Endodermal cell (in vitro differentiated cells): ENCODE measurements around the gene APMAP. TPM values are rescaled to one million over a fixed set of nuclear protein-coding genes. Genes with fewer than 3 reads are reported as not detected.

Experiments
- DNase-seq: peaks from one replicate; pipeline ENCODE4 v3.0.0-alpha.2; 2017
- H3K27ac ChIP-seq: 2 replicates; pipeline ENCODE4 v1.5.1; 2013; ENCODE audit warnings: mild to moderate bottlenecking, low read depth, low read length, moderate library complexity
- H3K27me3 ChIP-seq: 2 replicates; pipeline ENCODE4 v1.6.1; 2013; ENCODE audit warnings: mild to moderate bottlenecking, low read length, moderate library complexity; ENCODE audit not compliant: insufficient read depth, control insufficient read depth, poor library complexity, severe bottlenecking
- H3K36me3 ChIP-seq: 2 replicates; pipeline ENCODE4 v1.7.0; 2013; ENCODE audit warnings: mild to moderate bottlenecking, low read length, moderate library complexity; ENCODE audit not compliant: control insufficient read depth, insufficient read depth
- H3K4me1 ChIP-seq: one replicate; pipeline ENCODE4 v1.7.0; 2013; ENCODE audit warnings: low read length; ENCODE audit not compliant: control insufficient read depth, insufficient read depth
- H3K4me3 ChIP-seq: 2 replicates; pipeline ENCODE4 v1.5.1; 2013; ENCODE audit warnings: mild to moderate bottlenecking, low read length, moderate library complexity
- H3K9ac ChIP-seq: 2 replicates; pipeline ENCODE4 v1.6.1; 2013; ENCODE audit warnings: mild to moderate bottlenecking, low read length, moderate library complexity; ENCODE audit not compliant: poor library complexity, severe bottlenecking; ENCODE audit errors: extremely low read depth
- H3K9me3 ChIP-seq: 2 replicates; pipeline ENCODE4 v1.6.1; 2013; ENCODE audit warnings: mild to moderate bottlenecking, low read length, moderate library complexity; ENCODE audit not compliant: control insufficient read depth
- H3K27ac Mint-ChIP-seq: 2 replicates; pipeline ENCODE4 v1.8.0; 2020; ENCODE audit warnings: mixed read lengths
- H3K27me3 Mint-ChIP-seq: 2 replicates; pipeline ENCODE4 v1.8.0; 2021; ENCODE audit warnings: mild to moderate bottlenecking, mixed read lengths; ENCODE audit not compliant: insufficient read depth
- H3K36me3 Mint-ChIP-seq: 2 replicates; pipeline ENCODE4 v1.8.0; 2020; ENCODE audit warnings: low read depth, mixed read lengths
- H3K4me1 Mint-ChIP-seq: 2 replicates; pipeline ENCODE4 v1.8.0; 2020; ENCODE audit warnings: mixed read lengths
- H3K4me3 Mint-ChIP-seq: 2 replicates; pipeline ENCODE4 v1.8.0; 2020; ENCODE audit warnings: mild to moderate bottlenecking, moderate library complexity, mixed read lengths
- H3K9me3 Mint-ChIP-seq: 2 replicates; pipeline ENCODE4 v1.8.0; 2020; ENCODE audit warnings: mild to moderate bottlenecking, mixed read lengths
- CTCF ChIP-seq: fragments of 200-600 bp; sonication (generic); conservative IDR thresholded peaks from 2 replicates; pipeline ENCODE4 v1.5.0; 2021; ENCODE audit warnings: antibody characterized with exemption, mild to moderate bottlenecking
- WGBS, 2 experiments: methylation state at CpG; one replicate each; pipeline versions ENCODE4 v1.1.5 to v1.1.7; 2013; ENCODE audit warnings: missing lambda C conversion rate in 2 of 2, mixed read lengths in 1 of 2; ENCODE audit not compliant: insufficient coverage in 1 of 2, insufficient read length in 1 of 2; 5-methylcytosine and 5-hydroxymethylcytosine counted together
- total RNA-seq, 2 donors: library from RNA; stranded (reverse); fragmentation: NEBNext Ultra II Directional in 1 of 2; extraction: Animal tissue kit (Norgen Biotek cat#: 25700) in 1 of 2; gene quantifications; 2 replicates in 1 of 2; 3 replicates in 1 of 2; pipeline ENCODE4 v1.2.1, GENCODE V29; 2021

APMAP gene
- total RNA-seq, 2 donors from 2014 or later, result 60.2 to 65.6 TPM

GRCh38 chr20:25033924-25034300 is 41.4 kb upstream of the APMAP start:
- Histone ChIP-seq H3K9me3 (no peaks in the 10 kb centered on the region), H3K4me3 (no peak overlapping the region), H3K27me3 (no peaks in the 10 kb centered on the region), H3K9ac (no peak overlapping the region), H3K27ac (no peak overlapping the region), H3K4me1 (no peaks in the 10 kb centered on the region), H3K36me3 (no peaks in the 10 kb centered on the region)
- TF ChIP-seq CTCF, result no peak
- WGBS, 2 experiments, result 83% methylated on average over 3 of the region's 3 CpGs; no CpG with 5 or more reads in 1 of the 2 experiments
- H3K9me3 Mint-ChIP-seq, result no peaks in the 10 kb centered on the region
- H3K36me3 Mint-ChIP-seq, result no peaks in the 10 kb centered on the region
- H3K27ac Mint-ChIP-seq, result no peak overlapping the region
- DNase-seq, result no peak
- H3K4me1 Mint-ChIP-seq, result no peaks in the 10 kb centered on the region
- H3K27me3 Mint-ChIP-seq, result peaks cover 10% of the 10 kb centered on the region
- H3K4me3 Mint-ChIP-seq, result no peak overlapping the region

GRCh38 chr20:25033265-25033923 is 40.8 kb upstream of the APMAP start:
- Histone ChIP-seq H3K27ac (peak overlapping the region; percentile 85), H3K9me3 (no peaks in the 10 kb centered on the region), H3K9ac (no peak overlapping the region), H3K27me3 (no peaks in the 10 kb centered on the region), H3K4me3 (no peak overlapping the region), H3K36me3 (no peaks in the 10 kb centered on the region), H3K4me1 (no peaks in the 10 kb centered on the region)
- Mint-ChIP-seq H3K36me3 (no peaks in the 10 kb centered on the region), H3K27ac (no peak overlapping the region), H3K4me3 (no peak overlapping the region), H3K27me3 (peaks cover 10% of the 10 kb centered on the region), H3K4me1 (no peaks in the 10 kb centered on the region), H3K9me3 (no peaks in the 10 kb centered on the region)
- DNase-seq, result no peak
- TF ChIP-seq CTCF, result no peak
- WGBS, 2 experiments, result 89 to 98% methylated on average over 4 to 6 of the region's 6 CpGs

GRCh38 chr20:25032478-25033264 is 40.1 kb upstream of the APMAP start:
- peak overlapping the region; percentile 85 for H3K27ac ChIP-seq

More at GRCh38 chr20:25032478-25033264, 40.1 kb upstream of the APMAP start:
- Histone ChIP-seq H3K4me1 (no peaks in the 10 kb centered on the region), H3K4me3 (no peak overlapping the region), H3K9me3 (no peaks in the 10 kb centered on the region), H3K27me3 (no peaks in the 10 kb centered on the region), H3K36me3 (no peaks in the 10 kb centered on the region), H3K9ac (no peak overlapping the region)
- H3K36me3 Mint-ChIP-seq, result no peaks in the 10 kb centered on the region
- H3K9me3 Mint-ChIP-seq, result no peaks in the 10 kb centered on the region
- no peak overlapping the region for H3K27ac Mint-ChIP-seq
- H3K27me3 Mint-ChIP-seq, result peaks cover 10% of the 10 kb centered on the region
- H3K4me3 Mint-ChIP-seq, result no peak overlapping the region
- 63 to 77% methylated on average over 28 to 29 of the region's 29 CpGs for WGBS, 2 experiments
- TF ChIP-seq CTCF, result no peak
- H3K4me1 Mint-ChIP-seq, result no peaks in the 10 kb centered on the region
- DNase-seq, result peak; percentile 71
